CD8-positive, alpha-beta memory T cell (primary cell): ENCODE results near the gene OR1J2. TPM values are rescaled to one million over a fixed set of nuclear protein-coding genes. Genes with fewer than 3 reads are reported as not detected.

ENCODE experiments used
- polyA plus RNA-seq: library from polyadenylated mRNA; unstranded; fragments of 300-500 nt; fragmentation: Illumina TruSeq; gene quantifications from one replicate; pipeline ENCODE4 v1.2.3, GENCODE V29; 2021
- total RNA-seq, 2 experiments: library from RNA; stranded (reverse); gene quantifications; one replicate each; pipeline ENCODE4 v1.2.3, GENCODE V29; 2021

OR1J2 gene
- total and polyA plus RNA-seq, 3 experiments from 2014 or later: not detected

Other genes with a start within 250 kb of the OR1J2 start
- 10 to 100 TPM; 36.6 to 37.4 TPM for gene RBM18, start 246.0 kb upstream of the OR1J2 start, total RNA-seq
- 26.2 TPM for gene RBM18, start 246.0 kb upstream of the OR1J2 start, polyA plus RNA-seq
- 10 to 100 TPM; 74.6 to 75.9 TPM for gene MRRF, start 245.9 kb upstream of the OR1J2 start, total RNA-seq
- gene MRRF, start 245.9 kb upstream of the OR1J2 start, polyA plus RNA-seq: 18.9 TPM
- under 1 TPM; 0.27 to 0.44 TPM for gene PTGS1, start 139.8 kb upstream of the OR1J2 start, total RNA-seq
- gene PTGS1, start 139.8 kb upstream of the OR1J2 start, polyA plus RNA-seq: not detected
- not detected for gene OR1J1, start 32.9 kb upstream of the OR1J2 start, total RNA-seq
- not detected for gene OR1J1, start 32.9 kb upstream of the OR1J2 start, polyA plus RNA-seq
- not detected for gene OR1J4, start 8.3 kb downstream of the OR1J2 start, total RNA-seq
- gene OR1J4, start 8.3 kb downstream of the OR1J2 start, polyA plus RNA-seq: not detected
- gene OR1N1, start 16.5 kb downstream of the OR1J2 start, total RNA-seq: not detected
- not detected for gene OR1N1, start 16.5 kb downstream of the OR1J2 start, polyA plus RNA-seq
- not detected for gene OR1N2, start 42.3 kb downstream of the OR1J2 start, total RNA-seq
- not detected for gene OR1N2, start 42.3 kb downstream of the OR1J2 start, polyA plus RNA-seq
- gene OR1L8, start 72.6 kb downstream of the OR1J2 start, total RNA-seq: not detected
- not detected for gene OR1L8, start 72.6 kb downstream of the OR1J2 start, polyA plus RNA-seq
- gene OR1Q1, start 103.9 kb downstream of the OR1J2 start, total RNA-seq: not detected
- not detected for gene OR1Q1, start 103.9 kb downstream of the OR1J2 start, polyA plus RNA-seq
- not detected for gene OR1B1, start 146.8 kb downstream of the OR1J2 start, total RNA-seq
- not detected for gene OR1B1, start 146.8 kb downstream of the OR1J2 start, polyA plus RNA-seq
- not detected for gene OR1L1, start 150.9 kb downstream of the OR1J2 start, total RNA-seq
- gene OR1L1, start 150.9 kb downstream of the OR1J2 start, polyA plus RNA-seq: not detected
- gene OR1L3, start 164.3 kb downstream of the OR1J2 start, total RNA-seq: not detected
- gene OR1L3, start 164.3 kb downstream of the OR1J2 start, polyA plus RNA-seq: not detected
- not detected for gene OR1L4, start 213.2 kb downstream of the OR1J2 start, total RNA-seq
- not detected for gene OR1L4, start 213.2 kb downstream of the OR1J2 start, polyA plus RNA-seq
- not detected for gene OR1L6, start 231.5 kb downstream of the OR1J2 start, total RNA-seq
- not detected for gene OR1L6, start 231.5 kb downstream of the OR1J2 start, polyA plus RNA-seq